Parathyroid adenoma (tissue), 2 donors: ENCODE results near the gene SHC4.

Source experiments
- H2AFZ ChIP-seq: fragments of 300-600 bp; sonication (generic); one replicate; pipeline ENCODE4 v1.7.0; 2017; ENCODE audit warnings: antibody characterized with exemption, mild to moderate bottlenecking
- H3K27ac ChIP-seq: fragments of 300-600 bp; sonication (generic); one replicate; pipeline ENCODE4 v1.7.0; 2017
- H3K27me3 ChIP-seq: fragments of 300-600 bp; sonication (generic); one replicate; pipeline ENCODE4 v1.7.0; 2017; ENCODE audit warnings: low read length; ENCODE audit not compliant: control insufficient read depth, insufficient read depth
- H3K36me3 ChIP-seq: fragments of 300-600 bp; sonication (generic); one replicate; pipeline ENCODE4 v1.7.0; 2017; ENCODE audit warnings: low read length; ENCODE audit not compliant: control insufficient read depth, insufficient read depth
- H3K4me1 ChIP-seq: fragments of 300-600 bp; sonication (generic); one replicate; pipeline ENCODE4 v1.7.0; 2017; ENCODE audit warnings: control low read depth
- H3K4me2 ChIP-seq: fragments of 300-600 bp; sonication (generic); one replicate; pipeline ENCODE4 v1.7.0; 2017; ENCODE audit warnings: low read length
- H3K4me3 ChIP-seq: fragments of 300-600 bp; sonication (generic); one replicate; pipeline ENCODE4 v1.7.0; 2017; ENCODE audit warnings: low read depth, low read length
- H3K79me2 ChIP-seq: fragments of 300-600 bp; sonication (generic); one replicate; pipeline ENCODE4 v1.7.0; 2017; ENCODE audit warnings: control low read depth
- H3K9ac ChIP-seq: fragments of 300-600 bp; sonication (generic); one replicate; pipeline ENCODE4 v1.7.0; 2017; ENCODE audit warnings: mild to moderate bottlenecking
- H3K9me3 ChIP-seq: fragments of 300-600 bp; sonication (generic); one replicate; pipeline ENCODE4 v1.7.0; 2017; ENCODE audit warnings: low read length; ENCODE audit not compliant: control insufficient read depth
- CTCF ChIP-seq: fragments of 300-600 bp; sonication (generic); IDR thresholded peaks from one replicate; pipeline ENCODE4 v1.7.0; 2017; ENCODE audit warnings: antibody characterized with exemption, mild to moderate bottlenecking
- donor health status: primary hyperparathyroidism.

Gene SHC4

GRCh38 chr15:48861813-48862431, 101.8 kb downstream of the SHC4 start:
- peak; percentile 77 for TF ChIP-seq CTCF
- Histone ChIP-seq H3K79me2 (no peaks in the 10 kb centered on the region), H3K36me3 (no peaks in the 10 kb centered on the region), H3K9me3 (no peaks in the 10 kb centered on the region), H3K27me3 (no peaks in the 10 kb centered on the region), H3K4me1 (no peaks in the 10 kb centered on the region), H3K27ac (no peak overlapping the region), H3K4me3 (no peak overlapping the region), H3K9ac (no peak overlapping the region), H2AFZ (no peak overlapping the region), H3K4me2 (no peak overlapping the region)

- H3K4me3 ChIP-seq, result no peak overlapping the region
- H3K9me3 ChIP-seq, result no peaks in the 10 kb centered on the region
- H3K79me2 ChIP-seq, result no peaks in the 10 kb centered on the region
- H3K27ac ChIP-seq, result no peak overlapping the region
- no peak overlapping the region for H2AFZ ChIP-seq
- H3K9ac ChIP-seq, result no peak overlapping the region
- no peaks in the 10 kb centered on the region for H3K36me3 ChIP-seq
- H3K27me3 ChIP-seq, result no peaks in the 10 kb centered on the region
- H3K4me2 ChIP-seq, result no peak overlapping the region
- TF ChIP-seq CTCF, result no peak
- no peaks in the 10 kb centered on the region for H3K4me1 ChIP-seq
These were observed 104.3 kb downstream of the SHC4 start for GRCh38 chr15:48859426-48859825.

DNA sequence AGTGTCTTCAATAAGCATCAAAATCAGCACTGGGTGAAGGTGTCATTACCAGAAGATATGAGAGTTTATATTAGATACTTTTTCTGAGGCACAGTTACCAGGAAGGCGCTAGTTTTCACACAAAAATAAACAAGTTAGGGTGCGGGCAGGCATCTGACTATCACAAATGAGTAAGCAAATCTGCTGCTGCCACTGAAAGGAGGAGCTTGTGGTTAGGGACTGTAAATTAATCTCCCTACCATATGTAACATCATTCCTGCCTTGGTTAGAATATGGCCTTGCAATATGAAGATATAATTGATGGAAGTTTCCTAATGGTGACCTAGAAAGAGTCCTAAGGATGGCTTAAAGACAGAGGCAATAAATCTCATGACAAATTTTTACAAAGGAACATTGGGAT, 105.3 kb downstream of the SHC4 start:
- Histone ChIP-seq H3K27me3 (no peaks in the 10 kb centered on the region), H3K9ac (no peak overlapping the region), H3K79me2 (no peaks in the 10 kb centered on the region), H3K4me1 (no peaks in the 10 kb centered on the region), H3K4me3 (no peak overlapping the region), H3K4me2 (no peak overlapping the region), H2AFZ (no peak overlapping the region), H3K36me3 (no peaks in the 10 kb centered on the region), H3K9me3 (no peaks in the 10 kb centered on the region), H3K27ac (no peak overlapping the region)
- no peak for TF ChIP-seq CTCF

DNA sequence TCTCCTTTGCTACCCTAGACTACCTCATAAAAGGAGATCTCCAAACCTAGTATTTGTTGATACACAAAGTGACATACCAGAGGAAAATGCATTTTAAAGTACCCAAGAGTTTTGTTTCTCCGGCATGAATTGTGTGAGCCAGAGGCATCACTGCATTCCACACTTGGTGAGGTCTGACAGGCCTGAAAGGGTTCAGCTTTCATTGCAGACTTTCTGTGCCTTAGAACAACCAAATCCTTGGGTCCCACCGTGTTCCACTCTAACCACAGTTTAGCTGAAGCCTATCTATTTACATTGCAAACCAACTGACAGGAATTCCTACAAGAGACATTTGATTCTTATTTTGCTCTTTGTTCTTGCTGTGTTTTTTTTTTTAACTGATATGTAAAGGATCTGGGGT, 106.8 kb downstream of the SHC4 start:
- Histone ChIP-seq H3K4me2 (no peak overlapping the region), H3K9me3 (no peaks in the 10 kb centered on the region), H3K9ac (no peak overlapping the region), H3K27ac (no peak overlapping the region), H2AFZ (no peak overlapping the region), H3K36me3 (no peaks in the 10 kb centered on the region), H3K79me2 (no peaks in the 10 kb centered on the region), H3K27me3 (no peaks in the 10 kb centered on the region), H3K4me3 (no peak overlapping the region), H3K4me1 (no peaks in the 10 kb centered on the region)
- no peak for TF ChIP-seq CTCF
